ENCODE measurements around the gene PTPRK. TPM values are rescaled to one million over a fixed set of nuclear protein-coding genes. Genes with fewer than 3 reads are reported as not detected.
A peak's percentile ranks its signal among the peaks of the same experiment; 100 is the strongest.

Gene PTPRK
- total and polyA plus RNA-seq, 2 donors (not counting 1 experiment from before 2014, with no cell fraction given), result 19.4 to 75.5 TPM

DNA sequence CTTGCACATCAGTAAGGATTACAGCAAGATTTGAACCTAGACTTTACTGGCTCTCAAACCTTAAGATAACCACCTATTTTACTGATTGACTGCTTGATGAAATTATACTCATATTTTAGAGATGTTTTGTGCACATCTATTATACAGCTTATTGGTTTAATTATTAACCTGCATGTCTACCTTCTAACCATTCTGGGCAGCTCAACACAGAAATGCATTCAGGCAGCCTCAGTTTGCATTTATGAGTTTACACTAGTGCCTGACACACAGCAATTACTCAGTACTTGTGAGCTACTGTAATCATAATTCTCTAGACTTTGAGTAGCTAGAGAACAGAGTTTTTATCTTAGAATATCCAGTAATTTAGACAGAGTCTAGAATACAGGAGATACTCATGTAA is 345.7 kb downstream of the PTPRK start:
- Histone ChIP-seq H3K27ac (ENCODE audit: insufficient read depth, low read length) (no peak overlapping the region), H3K27me3 (ENCODE audit: control insufficient read depth, insufficient read depth, low read length) (no peaks in the 10 kb centered on the region), H4K20me1 (ENCODE audit: control insufficient read depth, extremely low read depth, insufficient read depth, low read length) (no peaks in the 10 kb centered on the region), H3K4me2 (ENCODE audit: extremely low read depth, insufficient read depth, low read length) (no peak overlapping the region), H3K4me1 (ENCODE audit: control insufficient read depth, extremely low read depth, insufficient read depth, low read length) (no peaks in the 10 kb centered on the region), H3K79me2 (ENCODE audit: control insufficient read depth, insufficient read depth, low read length) (no peaks in the 10 kb centered on the region), H2AFZ (ENCODE audit: low read length) (no peak overlapping the region), H3K36me3 (ENCODE audit: control insufficient read depth, insufficient read depth, low read length) (no peaks in the 10 kb centered on the region), H3K4me3 (replicated peaks in 1 of 4; ENCODE audit: control extremely low read depth in 1 of 4, insufficient read depth in 1 of 4, low read depth in 3 of 4, low read length in 4 of 4) (no peak overlapping the region), H3K9me3 (ENCODE audit: control insufficient read depth, insufficient read depth, low read depth, low read length) (no peaks in the 10 kb centered on the region), H3K9ac (ENCODE audit: insufficient read depth, low read length) (no peak overlapping the region)
- no peak for DNase-seq (ENCODE audit: low read depth in 2 of 2)
- no peak for TF ChIP-seq EZH2 (IDR thresholded peaks at IDR 0.05; ENCODE audit: low read length, missing control alignments)
- TF ChIP-seq, protein P1, sequence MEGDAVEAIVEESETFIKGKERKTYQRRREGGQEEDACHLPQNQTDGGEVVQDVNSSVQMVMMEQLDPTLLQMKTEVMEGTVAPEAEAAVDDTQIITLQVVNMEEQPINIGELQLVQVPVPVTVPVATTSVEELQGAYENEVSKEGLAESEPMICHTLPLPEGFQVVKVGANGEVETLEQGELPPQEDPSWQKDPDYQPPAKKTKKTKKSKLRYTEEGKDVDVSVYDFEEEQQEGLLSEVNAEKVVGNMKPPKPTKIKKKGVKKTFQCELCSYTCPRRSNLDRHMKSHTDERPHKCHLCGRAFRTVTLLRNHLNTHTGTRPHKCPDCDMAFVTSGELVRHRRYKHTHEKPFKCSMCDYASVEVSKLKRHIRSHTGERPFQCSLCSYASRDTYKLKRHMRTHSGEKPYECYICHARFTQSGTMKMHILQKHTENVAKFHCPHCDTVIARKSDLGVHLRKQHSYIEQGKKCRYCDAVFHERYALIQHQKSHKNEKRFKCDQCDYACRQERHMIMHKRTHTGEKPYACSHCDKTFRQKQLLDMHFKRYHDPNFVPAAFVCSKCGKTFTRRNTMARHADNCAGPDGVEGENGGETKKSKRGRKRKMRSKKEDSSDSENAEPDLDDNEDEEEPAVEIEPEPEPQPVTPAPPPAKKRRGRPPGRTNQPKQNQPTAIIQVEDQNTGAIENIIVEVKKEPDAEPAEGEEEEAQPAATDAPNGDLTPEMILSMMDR (conservative IDR thresholded peaks at IDR 0.05 in 1 of 2, IDR thresholded peaks at IDR 0.05 in 1 of 2; ENCODE audit: low read depth in 1 of 2, low read length in 2 of 2), result no peak

DNA sequence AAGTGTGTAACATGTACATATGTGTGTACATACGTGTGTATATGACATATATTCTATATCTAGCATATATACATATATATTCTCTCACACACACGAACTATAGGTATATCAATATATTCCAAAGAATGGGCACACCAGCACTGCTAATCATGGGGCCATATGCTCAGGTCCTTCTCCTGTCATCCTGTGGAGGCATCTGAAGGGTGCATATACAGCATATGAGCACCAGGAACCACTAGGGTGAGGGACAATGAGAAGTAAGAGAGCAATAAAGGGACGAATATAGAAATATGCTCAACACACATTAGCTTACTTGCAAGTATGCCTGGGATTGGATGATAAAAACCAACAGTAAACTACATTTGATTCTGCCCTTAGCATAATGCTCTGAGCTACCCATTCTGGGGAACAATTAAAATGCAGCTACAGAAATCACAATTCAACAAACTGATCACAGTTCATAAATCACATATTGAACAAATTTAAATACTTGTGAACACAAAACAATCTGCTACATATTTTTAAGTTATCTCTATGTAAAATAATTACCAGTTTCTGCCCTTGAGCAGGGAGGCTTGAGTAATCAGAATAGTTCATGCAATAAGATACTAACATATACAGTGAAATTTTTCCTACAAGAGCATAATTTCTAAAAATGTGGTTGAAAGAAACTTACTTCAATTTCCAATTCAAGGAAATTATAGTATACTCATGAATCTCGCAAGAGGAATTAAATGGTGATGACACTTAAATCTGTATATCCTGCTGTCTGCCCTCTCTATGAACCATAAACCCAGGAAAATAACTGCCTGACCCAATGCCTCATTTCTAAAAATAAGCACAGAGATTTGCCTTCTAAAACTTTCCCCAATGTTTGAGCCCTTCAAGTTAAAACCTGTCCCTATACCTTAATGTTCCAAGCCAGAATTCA is 347.4 kb downstream of the PTPRK start:
- Histone ChIP-seq H3K36me3 (ENCODE audit: control insufficient read depth, insufficient read depth, low read length) (no peaks in the 10 kb centered on the region), H3K27me3 (ENCODE audit: control insufficient read depth, insufficient read depth, low read length) (no peaks in the 10 kb centered on the region), H3K4me3 (replicated peaks in 1 of 4; ENCODE audit: control extremely low read depth in 1 of 4, insufficient read depth in 1 of 4, low read depth in 3 of 4, low read length in 4 of 4) (no peak overlapping the region), H3K4me2 (ENCODE audit: extremely low read depth, insufficient read depth, low read length) (no peak overlapping the region), H3K4me1 (ENCODE audit: control insufficient read depth, extremely low read depth, insufficient read depth, low read length) (no peaks in the 10 kb centered on the region), H3K9me3 (ENCODE audit: control insufficient read depth, insufficient read depth, low read depth, low read length) (no peaks in the 10 kb centered on the region), H4K20me1 (ENCODE audit: control insufficient read depth, extremely low read depth, insufficient read depth, low read length) (no peaks in the 10 kb centered on the region), H2AFZ (ENCODE audit: low read length) (no peak overlapping the region), H3K27ac (ENCODE audit: insufficient read depth, low read length) (no peak overlapping the region), H3K9ac (ENCODE audit: insufficient read depth, low read length) (no peak overlapping the region), H3K79me2 (ENCODE audit: control insufficient read depth, insufficient read depth, low read length) (no peaks in the 10 kb centered on the region)
- peak in 1 of 2 donors; percentile 3 for DNase-seq (ENCODE audit: low read depth in 2 of 2)
- no peak for TF ChIP-seq EZH2 (IDR thresholded peaks at IDR 0.05; ENCODE audit: low read length, missing control alignments)
- TF ChIP-seq, protein P1 (conservative IDR thresholded peaks at IDR 0.05 in 1 of 2, IDR thresholded peaks at IDR 0.05 in 1 of 2; ENCODE audit: low read depth in 1 of 2, low read length in 2 of 2), result no peak

DNA sequence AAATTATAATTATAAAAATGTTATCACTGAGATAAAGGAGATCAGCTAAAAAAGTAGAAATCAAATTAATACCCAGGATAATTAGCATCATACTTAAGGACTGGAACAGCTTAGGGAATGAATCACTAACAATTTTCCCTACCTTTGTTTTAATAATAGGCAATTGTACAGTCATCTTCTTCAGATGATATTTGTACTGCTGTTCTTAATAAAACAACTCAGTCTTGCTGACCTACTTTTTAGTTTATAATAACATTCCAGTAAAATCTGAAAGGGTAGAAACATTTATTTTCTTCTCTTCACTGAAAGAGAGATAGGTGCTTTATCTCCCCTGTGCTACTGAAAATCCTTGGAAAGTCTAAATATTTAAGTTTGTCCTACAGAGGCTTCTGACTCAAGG is 348.3 kb downstream of the PTPRK start:
- H3K27me3 ChIP-seq (ENCODE audit: control insufficient read depth, insufficient read depth, low read length), result no peaks in the 10 kb centered on the region
- H3K9ac ChIP-seq (ENCODE audit: insufficient read depth, low read length), result no peak overlapping the region
- H3K79me2 ChIP-seq (ENCODE audit: control insufficient read depth, insufficient read depth, low read length), result no peaks in the 10 kb centered on the region
- no peaks in the 10 kb centered on the region for H3K9me3 ChIP-seq (ENCODE audit: control insufficient read depth, insufficient read depth, low read depth, low read length)
- H2AFZ ChIP-seq (ENCODE audit: low read length), result no peak overlapping the region
- H4K20me1 ChIP-seq (ENCODE audit: control insufficient read depth, extremely low read depth, insufficient read depth, low read length), result no peaks in the 10 kb centered on the region
- H3K27ac ChIP-seq (ENCODE audit: insufficient read depth, low read length), result no peak overlapping the region
- no peaks in the 10 kb centered on the region for H3K36me3 ChIP-seq (ENCODE audit: control insufficient read depth, insufficient read depth, low read length)
- no peak for TF ChIP-seq EZH2 (IDR thresholded peaks at IDR 0.05; ENCODE audit: low read length, missing control alignments)
- TF ChIP-seq, protein P1 (conservative IDR thresholded peaks at IDR 0.05 in 1 of 2, IDR thresholded peaks at IDR 0.05 in 1 of 2; ENCODE audit: low read depth in 1 of 2, low read length in 2 of 2), result no peak
- no peaks in the 10 kb centered on the region for H3K4me1 ChIP-seq (ENCODE audit: control insufficient read depth, extremely low read depth, insufficient read depth, low read length)
- no peak overlapping the region for H3K4me3 ChIP-seq (replicated peaks in 1 of 4; ENCODE audit: control extremely low read depth in 1 of 4, insufficient read depth in 1 of 4, low read depth in 3 of 4, low read length in 4 of 4)
- DNase-seq (ENCODE audit: low read depth in 2 of 2), result peak in 1 of 2 donors; percentile 41
- H3K4me2 ChIP-seq (ENCODE audit: extremely low read depth, insufficient read depth, low read length), result no peak overlapping the region

Measured in fibroblast of lung (primary cell).